OCI-LY1 (cell line): ENCODE measurements around the gene TECTA.

ENCODE experiments used
- H2AFZ ChIP-seq: fragments of 200-600 bp; sonication (generic), shearing (Covaris generic); 2 replicates; pipeline ENCODE4 v1.6.0; 2014; ENCODE audit warnings: antibody characterized with exemption, mild to moderate bottlenecking, low read length
- H3F3A ChIP-seq: fragments of 200-600 bp; sonication (generic), shearing (Covaris generic); 2 replicates; pipeline ENCODE4 v1.6.0; 2014; ENCODE audit warnings: mild to moderate bottlenecking, antibody characterized with exemption, low read length, moderate library complexity; ENCODE audit not compliant: insufficient read depth
- H3K27ac ChIP-seq: fragments of 200-600 bp; sonication (generic); 2 replicates; pipeline ENCODE4 v1.5.1; 2014; ENCODE audit warnings: low read length, mixed run types, mild to moderate bottlenecking, low read depth; ENCODE audit not compliant: poor library complexity, severe bottlenecking
- H3K27me3 ChIP-seq: fragments of 200-600 bp; sonication (generic); 2 replicates; pipeline ENCODE4 v1.6.0; 2014; ENCODE audit warnings: antibody characterized with exemption, mild to moderate bottlenecking, low read length, moderate library complexity; ENCODE audit not compliant: insufficient read depth
- H3K36me3 ChIP-seq: fragments of 200-600 bp; sonication (generic); 2 replicates; pipeline ENCODE4 v1.6.1; 2014; ENCODE audit warnings: mild to moderate bottlenecking, antibody characterized with exemption, low read length, moderate library complexity, mixed read lengths; ENCODE audit not compliant: insufficient read depth
- H3K4me1 ChIP-seq: fragments of 200-600 bp; sonication (generic); 2 replicates; pipeline ENCODE4 v1.5.1; 2014; ENCODE audit warnings: mild to moderate bottlenecking, low read length, moderate library complexity; ENCODE audit not compliant: insufficient read depth, severe bottlenecking
- H3K4me2 ChIP-seq: fragments of 200-600 bp; sonication (generic), shearing (Covaris generic); 2 replicates; pipeline ENCODE4 v1.6.1; 2014; ENCODE audit warnings: low read length
- H3K4me3 ChIP-seq: fragments of 200-600 bp; sonication (generic); 2 replicates; pipeline ENCODE4 v1.5.1; 2014; ENCODE audit warnings: low read length, low read depth, mild to moderate bottlenecking, mixed read lengths; ENCODE audit not compliant: poor library complexity, severe bottlenecking
- H3K79me2 ChIP-seq: fragments of 200-600 bp; shearing (Covaris generic); 2 replicates; pipeline ENCODE4 v1.6.1; 2016; ENCODE audit warnings: mixed run types, low read length, mixed read lengths; ENCODE audit not compliant: insufficient read depth
- H3K9ac ChIP-seq: fragments of 200-600 bp; sonication (generic), shearing (Covaris generic); 2 replicates; pipeline ENCODE4 v1.6.1; 2014; ENCODE audit warnings: mild to moderate bottlenecking, low read length, mixed read lengths
- H3K9me2 ChIP-seq: fragments of 200-600 bp; sonication (generic), shearing (Covaris generic); 2 replicates; pipeline ENCODE4 v1.6.1; 2014; ENCODE audit warnings: low read depth, mild to moderate bottlenecking, low read length, mixed read lengths
- H3K9me3 ChIP-seq: fragments of 200-600 bp; shearing (Covaris generic); 2 replicates; pipeline ENCODE4 v1.6.1; 2014; ENCODE audit warnings: low read length, mixed read lengths
- H4K20me1 ChIP-seq: fragments of 200-600 bp; sonication (generic), shearing (Covaris generic); 2 replicates; pipeline ENCODE4 v1.6.0; 2016; ENCODE audit warnings: mild to moderate bottlenecking, low read length; ENCODE audit not compliant: insufficient read depth
- CTCF ChIP-seq: fragments of 200-600 bp; sonication (generic), shearing (Covaris generic); IDR thresholded peaks from 2 replicates; pipeline ENCODE4 v1.5.1; 2017; ENCODE audit warnings: mild to moderate bottlenecking, antibody characterized with exemption, low read length, moderate library complexity, mixed read lengths
- EZH2 ChIP-seq: fragments of 200-600 bp; sonication (generic), shearing (Covaris generic); IDR thresholded peaks from 2 replicates; pipeline ENCODE4 v1.8.0; 2017; ENCODE audit warnings: borderline replicate concordance, mixed run types, mild to moderate bottlenecking, antibody characterized with exemption, low read length, moderate library complexity, mixed read lengths

The TECTA gene

GRCh38 chr11:121199516-121199915 is 98.5 kb downstream of the TECTA start:
- Histone ChIP-seq H4K20me1 (no peaks in the 10 kb centered on the region), H3K27ac (no peak overlapping the region), H3K79me2 (no peaks in the 10 kb centered on the region), H2AFZ (no peak overlapping the region), H3K4me1 (peaks cover 4% of the 10 kb centered on the region), H3K4me3 (no peak overlapping the region), H3K27me3 (no peaks in the 10 kb centered on the region), H3K9me2 (no peaks in the 10 kb centered on the region), H3K9ac (no peak overlapping the region), H3F3A (no peaks in the 10 kb centered on the region), H3K36me3 (no peaks in the 10 kb centered on the region), H3K9me3 (no peaks in the 10 kb centered on the region), H3K4me2 (no peak overlapping the region)
- TF ChIP-seq CTCF (no peak), EZH2 (no peak)

GRCh38 chr11:121206810-121207209 is 105.8 kb downstream of the TECTA start:
- H2AFZ ChIP-seq = no peak overlapping the region
- no peaks in the 10 kb centered on the region for H3K36me3 ChIP-seq
- H3K4me2 ChIP-seq = no peak overlapping the region
- no peaks in the 10 kb centered on the region for H3K27me3 ChIP-seq
- no peaks in the 10 kb centered on the region for H3K4me1 ChIP-seq
- no peaks in the 10 kb centered on the region for H3K79me2 ChIP-seq
- no peaks in the 10 kb centered on the region for H4K20me1 ChIP-seq
- no peak overlapping the region for H3K27ac ChIP-seq
- H3K9me3 ChIP-seq = no peaks in the 10 kb centered on the region
- H3K9me2 ChIP-seq = no peaks in the 10 kb centered on the region
- H3F3A ChIP-seq = no peaks in the 10 kb centered on the region
- TF ChIP-seq EZH2 = no peak
- no peak for TF ChIP-seq CTCF
- H3K4me3 ChIP-seq = no peak overlapping the region
- no peak overlapping the region for H3K9ac ChIP-seq

GRCh38 chr11:121207485-121208115 is 106.6 kb downstream of the TECTA start:
- Histone ChIP-seq H3K79me2 (no peaks in the 10 kb centered on the region), H3K36me3 (no peaks in the 10 kb centered on the region), H3K4me1 (no peaks in the 10 kb centered on the region), H3K9me2 (no peaks in the 10 kb centered on the region), H3K27me3 (no peaks in the 10 kb centered on the region), H3K4me2 (no peak overlapping the region), H3F3A (no peaks in the 10 kb centered on the region), H3K9ac (no peak overlapping the region), H3K4me3 (no peak overlapping the region), H3K27ac (no peak overlapping the region), H3K9me3 (no peaks in the 10 kb centered on the region), H4K20me1 (no peaks in the 10 kb centered on the region), H2AFZ (no peak overlapping the region)
- TF ChIP-seq EZH2 = no peak
- no peak for TF ChIP-seq CTCF
